ENCODE data around the gene SLC1A2.

DNA sequence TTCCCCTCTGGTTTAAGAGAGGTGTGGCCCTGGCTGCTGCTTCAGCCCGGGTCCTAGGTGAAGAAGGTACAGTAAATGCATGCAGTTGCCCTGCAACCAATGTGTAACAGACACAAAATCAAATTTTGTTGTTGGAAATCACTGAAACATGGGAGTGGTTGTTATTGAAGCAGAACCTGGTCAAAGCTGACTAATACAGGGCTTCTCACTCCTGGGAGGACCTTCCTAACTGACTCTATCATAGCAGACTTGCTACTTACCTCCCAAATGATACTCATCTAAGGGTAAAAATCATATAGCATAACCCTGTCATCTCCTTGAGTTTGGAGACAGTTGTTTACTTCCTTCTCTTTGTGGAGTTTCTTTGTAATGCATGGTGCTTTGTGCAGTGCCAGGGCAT, 52.6 kb downstream of the SLC1A2 start:
- TF ChIP-seq, protein P1, sequence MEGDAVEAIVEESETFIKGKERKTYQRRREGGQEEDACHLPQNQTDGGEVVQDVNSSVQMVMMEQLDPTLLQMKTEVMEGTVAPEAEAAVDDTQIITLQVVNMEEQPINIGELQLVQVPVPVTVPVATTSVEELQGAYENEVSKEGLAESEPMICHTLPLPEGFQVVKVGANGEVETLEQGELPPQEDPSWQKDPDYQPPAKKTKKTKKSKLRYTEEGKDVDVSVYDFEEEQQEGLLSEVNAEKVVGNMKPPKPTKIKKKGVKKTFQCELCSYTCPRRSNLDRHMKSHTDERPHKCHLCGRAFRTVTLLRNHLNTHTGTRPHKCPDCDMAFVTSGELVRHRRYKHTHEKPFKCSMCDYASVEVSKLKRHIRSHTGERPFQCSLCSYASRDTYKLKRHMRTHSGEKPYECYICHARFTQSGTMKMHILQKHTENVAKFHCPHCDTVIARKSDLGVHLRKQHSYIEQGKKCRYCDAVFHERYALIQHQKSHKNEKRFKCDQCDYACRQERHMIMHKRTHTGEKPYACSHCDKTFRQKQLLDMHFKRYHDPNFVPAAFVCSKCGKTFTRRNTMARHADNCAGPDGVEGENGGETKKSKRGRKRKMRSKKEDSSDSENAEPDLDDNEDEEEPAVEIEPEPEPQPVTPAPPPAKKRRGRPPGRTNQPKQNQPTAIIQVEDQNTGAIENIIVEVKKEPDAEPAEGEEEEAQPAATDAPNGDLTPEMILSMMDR (IDR thresholded peaks at IDR 0.05) = no peak
- no peak for TF ChIP-seq SMAD4 (CRISPR knock-in tag; IDR thresholded peaks at IDR 0.05)
- TF ChIP-seq ESRRA (CRISPR knock-in tag; IDR thresholded peaks at IDR 0.05; ENCODE audit: borderline replicate concordance) = no peak
- no peak for TF ChIP-seq CREB1 (CRISPR knock-in tag; IDR thresholded peaks at IDR 0.05)
- TF ChIP-seq NR3C1 (CRISPR knock-in tag; conservative IDR thresholded peaks at IDR 0.05; ENCODE audit: low read depth) = no peak
- TF ChIP-seq ZNF232 (CRISPR knock-in tag; IDR thresholded peaks at IDR 0.05) = no peak
- no peak for TF ChIP-seq ZBTB21 (CRISPR knock-in tag; IDR thresholded peaks at IDR 0.05; ENCODE audit: borderline replicate concordance)
- TF ChIP-seq ATF1 (CRISPR knock-in tag; IDR thresholded peaks at IDR 0.05) = no peak
- no peak for TF ChIP-seq SP1 (CRISPR knock-in tag; conservative IDR thresholded peaks at IDR 0.05)
- TF ChIP-seq PRRX2 (CRISPR knock-in tag; IDR thresholded peaks at IDR 0.05) = no peak
- TF ChIP-seq NFE2L1 (CRISPR knock-in tag; IDR thresholded peaks at IDR 0.05) = no peak
- TF ChIP-seq, protein P2, sequence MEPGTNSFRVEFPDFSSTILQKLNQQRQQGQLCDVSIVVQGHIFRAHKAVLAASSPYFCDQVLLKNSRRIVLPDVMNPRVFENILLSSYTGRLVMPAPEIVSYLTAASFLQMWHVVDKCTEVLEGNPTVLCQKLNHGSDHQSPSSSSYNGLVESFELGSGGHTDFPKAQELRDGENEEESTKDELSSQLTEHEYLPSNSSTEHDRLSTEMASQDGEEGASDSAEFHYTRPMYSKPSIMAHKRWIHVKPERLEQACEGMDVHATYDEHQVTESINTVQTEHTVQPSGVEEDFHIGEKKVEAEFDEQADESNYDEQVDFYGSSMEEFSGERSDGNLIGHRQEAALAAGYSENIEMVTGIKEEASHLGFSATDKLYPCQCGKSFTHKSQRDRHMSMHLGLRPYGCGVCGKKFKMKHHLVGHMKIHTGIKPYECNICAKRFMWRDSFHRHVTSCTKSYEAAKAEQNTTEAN (CRISPR knock-in tag; IDR thresholded peaks at IDR 0.05) = no peak
